ENCODE results near the gene POM121L12. TPM values are rescaled to one million over a fixed set of nuclear protein-coding genes. Genes with fewer than 3 reads are reported as not detected.

The POM121L12 gene
- polyA plus RNA-seq, 1 donor (not counting 4 experiments of a cell fraction or from before 2014, with no cell fraction given) = not detected

DNA sequence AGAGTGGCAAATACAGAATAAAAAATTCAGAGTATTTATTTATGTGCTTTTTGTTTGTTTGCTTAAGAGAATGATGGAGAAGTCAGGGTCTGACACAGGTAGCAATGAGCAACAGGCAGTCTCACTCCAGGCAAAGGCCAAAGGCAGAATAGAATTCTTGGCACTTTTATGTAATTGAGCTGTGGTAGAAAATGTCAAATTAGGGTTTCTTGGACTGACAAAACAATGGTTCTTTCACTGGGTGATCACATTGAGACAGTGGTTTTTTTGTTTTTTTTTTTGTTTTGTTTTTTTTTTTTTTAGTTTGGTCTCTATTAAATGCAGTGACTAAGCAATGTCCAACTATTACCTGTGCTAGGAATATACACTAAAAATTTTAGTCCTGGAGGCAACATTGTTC, 27.4 kb downstream of the POM121L12 start:
- Histone ChIP-seq H3K4me3 (ENCODE audit: control insufficient read depth in 2 of 3, extremely low read depth in 1 of 3, insufficient read depth in 2 of 3, low read depth in 1 of 3, low read length in 3 of 3) (no peak overlapping the region), H3K27me3 (ENCODE audit: control insufficient read depth, extremely low read depth, insufficient read depth, low read length) (no peaks in the 10 kb centered on the region), H3K9ac (ENCODE audit: control insufficient read depth, extremely low read depth, insufficient read depth, low read length) (no peak overlapping the region), H2AFZ (ENCODE audit: control insufficient read depth, low read length) (no peak overlapping the region), H3K9me3 (ENCODE audit: control insufficient read depth, low read depth, low read length) (no peaks in the 10 kb centered on the region), H3K4me2 (ENCODE audit: control insufficient read depth, extremely low read depth, insufficient read depth, low read depth, low read length) (no peak overlapping the region), H3K9me1 (ENCODE audit: control insufficient read depth, extremely low read depth, insufficient read depth, low read length) (no peaks in the 10 kb centered on the region), H3K36me3 (ENCODE audit: control insufficient read depth in 2 of 2, extremely low read depth in 1 of 2, insufficient read depth in 2 of 2, low read length in 2 of 2) (no peaks in the 10 kb centered on the region), H4K20me1 (ENCODE audit: control insufficient read depth, extremely low read depth, insufficient read depth, low read length) (no peaks in the 10 kb centered on the region), H3K79me2 (ENCODE audit: control insufficient read depth, insufficient read depth, low read length) (no peaks in the 10 kb centered on the region), H3K4me1 (ENCODE audit: control insufficient read depth, extremely low read depth, insufficient read depth, low read length) (no peaks in the 10 kb centered on the region), H3K27ac (ENCODE audit: control insufficient read depth, insufficient read depth, low read length) (no peak overlapping the region)
- TF ChIP-seq, protein P1, sequence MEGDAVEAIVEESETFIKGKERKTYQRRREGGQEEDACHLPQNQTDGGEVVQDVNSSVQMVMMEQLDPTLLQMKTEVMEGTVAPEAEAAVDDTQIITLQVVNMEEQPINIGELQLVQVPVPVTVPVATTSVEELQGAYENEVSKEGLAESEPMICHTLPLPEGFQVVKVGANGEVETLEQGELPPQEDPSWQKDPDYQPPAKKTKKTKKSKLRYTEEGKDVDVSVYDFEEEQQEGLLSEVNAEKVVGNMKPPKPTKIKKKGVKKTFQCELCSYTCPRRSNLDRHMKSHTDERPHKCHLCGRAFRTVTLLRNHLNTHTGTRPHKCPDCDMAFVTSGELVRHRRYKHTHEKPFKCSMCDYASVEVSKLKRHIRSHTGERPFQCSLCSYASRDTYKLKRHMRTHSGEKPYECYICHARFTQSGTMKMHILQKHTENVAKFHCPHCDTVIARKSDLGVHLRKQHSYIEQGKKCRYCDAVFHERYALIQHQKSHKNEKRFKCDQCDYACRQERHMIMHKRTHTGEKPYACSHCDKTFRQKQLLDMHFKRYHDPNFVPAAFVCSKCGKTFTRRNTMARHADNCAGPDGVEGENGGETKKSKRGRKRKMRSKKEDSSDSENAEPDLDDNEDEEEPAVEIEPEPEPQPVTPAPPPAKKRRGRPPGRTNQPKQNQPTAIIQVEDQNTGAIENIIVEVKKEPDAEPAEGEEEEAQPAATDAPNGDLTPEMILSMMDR (optimal IDR thresholded peaks at IDR 0.05 in 1 of 3, IDR thresholded peaks at IDR 0.05 in 1 of 3, conservative IDR thresholded peaks at IDR 0.05 in 1 of 3; ENCODE audit: extremely low read depth in 1 of 3, insufficient read depth in 2 of 3, low read length in 3 of 3) = no peak
- no peak for TF ChIP-seq EZH2 (IDR thresholded peaks at IDR 0.05; ENCODE audit: low read length)
- FAIRE-seq (no peak), DNase-seq (ENCODE audit: low read depth, low spot score) (no peak)
- dilution Hi-C loops (cut with MboI; ENCODE audit: extremely low pct_ligation_motif_present, low sequenced_read_pairs) = no loop called here

DNA sequence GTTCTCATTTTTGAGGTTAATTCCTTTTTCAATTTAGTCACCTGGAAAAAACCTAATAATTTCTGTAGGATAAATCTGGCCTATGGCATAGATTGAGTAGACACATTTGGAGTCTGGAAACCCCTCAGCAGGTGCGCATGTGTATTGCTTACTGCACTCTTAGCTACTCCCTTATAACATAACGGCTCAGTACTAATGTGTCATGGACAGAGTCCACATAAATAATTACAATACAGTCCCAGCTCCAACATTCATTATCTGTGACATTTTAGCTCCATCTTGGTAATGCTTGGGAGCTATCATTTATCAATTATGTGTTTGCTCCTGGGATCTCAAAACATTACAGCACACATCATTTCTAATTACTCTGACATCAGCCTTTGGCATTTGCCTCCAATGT, 33.2 kb downstream of the POM121L12 start:
- TF ChIP-seq EZH2 (IDR thresholded peaks at IDR 0.05; ENCODE audit: low read length) = no peak
- TF ChIP-seq, protein P1 (optimal IDR thresholded peaks at IDR 0.05 in 1 of 3, IDR thresholded peaks at IDR 0.05 in 1 of 3, conservative IDR thresholded peaks at IDR 0.05 in 1 of 3; ENCODE audit: extremely low read depth in 1 of 3, insufficient read depth in 2 of 3, low read length in 3 of 3) = no peak
- no peak overlapping the region for H3K27ac ChIP-seq (ENCODE audit: control insufficient read depth, insufficient read depth, low read length)
- H3K27me3 ChIP-seq (ENCODE audit: control insufficient read depth, extremely low read depth, insufficient read depth, low read length) = no peaks in the 10 kb centered on the region
- FAIRE-seq (no peak), DNase-seq (ENCODE audit: low read depth, low spot score) (no peak)
- no peak overlapping the region for H3K9ac ChIP-seq (ENCODE audit: control insufficient read depth, extremely low read depth, insufficient read depth, low read length)
- H3K9me3 ChIP-seq (ENCODE audit: control insufficient read depth, low read depth, low read length) = no peaks in the 10 kb centered on the region
- no peak overlapping the region for H3K4me3 ChIP-seq (ENCODE audit: control insufficient read depth in 2 of 3, extremely low read depth in 1 of 3, insufficient read depth in 2 of 3, low read depth in 1 of 3, low read length in 3 of 3)
- H2AFZ ChIP-seq (ENCODE audit: control insufficient read depth, low read length) = no peak overlapping the region
- no peaks in the 10 kb centered on the region for H3K9me1 ChIP-seq (ENCODE audit: control insufficient read depth, extremely low read depth, insufficient read depth, low read length)
- dilution Hi-C loops (cut with MboI; ENCODE audit: extremely low pct_ligation_motif_present, low sequenced_read_pairs) = no loop called here
- no peaks in the 10 kb centered on the region for H4K20me1 ChIP-seq (ENCODE audit: control insufficient read depth, extremely low read depth, insufficient read depth, low read length)
- H3K4me1 ChIP-seq (ENCODE audit: control insufficient read depth, extremely low read depth, insufficient read depth, low read length) = no peaks in the 10 kb centered on the region
- H3K4me2 ChIP-seq (ENCODE audit: control insufficient read depth, extremely low read depth, insufficient read depth, low read depth, low read length) = no peak overlapping the region
- H3K36me3 ChIP-seq (ENCODE audit: control insufficient read depth in 2 of 2, extremely low read depth in 1 of 2, insufficient read depth in 2 of 2, low read length in 2 of 2) = no peaks in the 10 kb centered on the region
- no peaks in the 10 kb centered on the region for H3K79me2 ChIP-seq (ENCODE audit: control insufficient read depth, insufficient read depth, low read length)

Measured in keratinocyte (primary cell).